GM18520 (cell line): ENCODE results near the gene IGSF9.
"Not testable (repeated sequence)": the region's sequence is repeated elsewhere in the genome, so short reads cannot be mapped to it uniquely, and the experiment has no call there.

Source experiments
- ATAC-seq: cut with Tn5 transposase; IDR thresholded peaks from one replicate; pipeline ENCODE4 v1.9.1; 2021; ENCODE audit not compliant: unreplicated experiment

Gene IGSF9

GRCh38 chr1:159921700-159922504 is 23.5 kb downstream of the IGSF9 start:
- peak; percentile 11 for ATAC-seq

- peak; percentile 25 for ATAC-seq
Measured at GRCh38 chr1:159921251-159921650, 24.2 kb downstream of the IGSF9 start.

- ATAC-seq, result no peak
Measured at GRCh38 chr1:159920651-159921050, 24.8 kb downstream of the IGSF9 start.

GRCh38 chr1:159920202-159920601 is 25.2 kb downstream of the IGSF9 start:
- ATAC-seq, result no peak

GRCh38 chr1:159919236-159919865 is 26.1 kb downstream of the IGSF9 start:
- ATAC-seq, result no peak

GRCh38 chr1:159918352-159919200 is 26.8 kb downstream of the IGSF9 start:
- ATAC-seq, result no peak

- no peak for ATAC-seq
Measured at GRCh38 chr1:159917533-159918351, 27.7 kb downstream of the IGSF9 start.

- ATAC-seq, result no peak
Measured at GRCh38 chr1:159916242-159917051, 29.0 kb downstream of the IGSF9 start.

- ATAC-seq, result no peak
Measured at GRCh38 chr1:159915571-159916241, 29.7 kb downstream of the IGSF9 start.

GRCh38 chr1:159914252-159915018 is 31.0 kb downstream of the IGSF9 start:
- no peak for ATAC-seq

- ATAC-seq, result no peak
Measured at GRCh38 chr1:159913451-159914192, 31.8 kb downstream of the IGSF9 start.

GRCh38 chr1:159911326-159912070 is 33.9 kb downstream of the IGSF9 start:
- ATAC-seq, result no peak

GRCh38 chr1:159908031-159908940 is 37.1 kb downstream of the IGSF9 start:
- no peak for ATAC-seq

GRCh38 chr1:159906960-159907359 is 38.5 kb downstream of the IGSF9 start:
- no peak for ATAC-seq

- not testable (repeated sequence) for ATAC-seq
Measured at GRCh38 chr1:159904036-159904435, 41.4 kb downstream of the IGSF9 start.

- no peak for ATAC-seq
Measured at GRCh38 chr1:159902541-159902940, 42.9 kb downstream of the IGSF9 start.
